ENCODE data around the gene BMPR1A.

- no peak for TF ChIP-seq POLR2A (IDR thresholded peaks at IDR 0.05; ENCODE audit: low read length)
- no peak for TF ChIP-seq GATA1 (IDR thresholded peaks at IDR 0.05; ENCODE audit: low read depth, low read length)
Measured at GRCh38 chr10:86793696-86794095, 37.3 kb downstream of the BMPR1A start.
